Body of pancreas (tissue), 4 donors: ENCODE data around the gene TCIRG1.
A peak's percentile ranks its signal among the peaks of the same experiment; 100 is the strongest.

Experiments used
- CTCF ChIP-seq, 7 experiments: fragments of 450-650 bp in 4 of 7; fragments of 200-600 bp in 3 of 7; sonication (generic) in 3 of 7; IDR thresholded peaks; one replicate each; pipeline ENCODE4 v1.5.1; 2016 to 2019; ENCODE audit warnings: antibody characterized with exemption in 7 of 7
- POLR2A ChIP-seq, 3 donors: fragments of 450-650 bp; IDR thresholded peaks; one replicate each; pipeline ENCODE4 v1.6.1; 2016; ENCODE audit warnings: antibody characterized with exemption in 3 of 3, mild to moderate bottlenecking in 2 of 3

GRCh38 chr11:68076371-68077042, 37.7 kb downstream of the TCIRG1 start:
- TF ChIP-seq CTCF (IDR thresholded peaks at IDR 0.05) (peak in 5 of 7 experiments; percentile 7 to 48 (median 23)), POLR2A (IDR thresholded peaks at IDR 0.05) (no peak)
